LNCaP clone FGC (cell line): ENCODE data around the gene TTC16.
"Not testable (repeated sequence)": the region's sequence is repeated elsewhere in the genome, so short reads cannot be mapped to it uniquely, and the experiment has no call there.

ENCODE experiments used
- DNase-seq: peaks from one replicate; pipeline ENCODE4 v3.0.0-alpha.2; 2011; ENCODE audit warnings: low read depth
- H3K4me3 ChIP-seq: 2 replicates; pipeline ENCODE4 v1.5.1; 2011; ENCODE audit warnings: mild to moderate bottlenecking, low read depth, low read length, control low read depth
- TF ChIP-seq, protein P1 (sequence below): IDR thresholded peaks from 2 replicates; pipeline ENCODE4 v1.5.1; 2012; ENCODE audit warnings: mild to moderate bottlenecking; ENCODE audit not compliant: control insufficient read depth, insufficient read depth; ENCODE audit errors: extremely low read depth

Gene TTC16

DNA sequence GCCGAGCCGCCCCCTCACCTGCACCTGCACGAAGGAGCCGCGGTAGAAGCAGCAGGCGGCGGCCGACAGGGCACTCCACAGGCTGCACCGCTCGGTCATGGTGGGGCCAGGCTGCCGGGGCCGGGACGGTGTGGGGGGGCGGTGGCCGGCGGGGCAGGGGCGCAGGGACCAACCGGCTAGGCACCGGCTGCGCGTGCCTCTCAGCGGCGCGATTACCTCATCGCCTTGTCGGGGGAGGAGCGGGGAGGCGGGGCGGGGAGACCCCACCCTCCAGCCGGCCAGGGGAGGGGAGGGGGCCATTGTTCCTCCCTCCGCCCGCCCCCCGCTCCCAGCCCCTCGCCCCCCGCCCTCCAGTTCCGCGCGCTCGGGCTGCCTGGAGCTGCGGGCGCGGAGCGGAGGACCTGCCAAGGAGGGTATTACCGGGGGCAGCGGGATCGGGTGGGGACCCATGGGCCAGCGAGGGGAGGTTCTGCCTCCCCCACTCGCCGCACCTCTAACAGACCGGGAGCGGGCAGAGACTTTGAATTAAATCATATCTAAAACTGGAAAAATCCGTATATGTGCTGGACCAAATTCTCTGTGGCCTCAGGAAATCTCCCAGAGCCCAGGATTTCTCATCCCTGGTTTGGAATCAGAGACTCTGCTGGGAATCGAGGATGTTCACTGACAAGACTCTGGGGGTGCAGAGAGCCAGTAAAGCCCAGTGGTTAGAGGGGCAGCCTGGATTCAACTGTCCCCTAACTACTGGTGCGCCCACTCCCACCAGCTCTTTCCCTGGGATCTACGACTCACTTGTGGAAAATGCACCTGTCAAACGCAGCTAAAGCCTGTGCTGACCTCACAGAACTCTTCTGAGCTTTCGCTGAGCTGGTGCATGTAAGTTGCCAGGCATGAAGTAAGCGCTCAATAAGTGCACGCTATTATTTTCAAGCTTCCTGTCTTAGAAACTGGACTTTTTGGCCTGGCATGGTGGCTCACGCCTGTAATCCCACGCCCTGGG, 39.5 kb downstream of the TTC16 start:
- H3K4me3 ChIP-seq: no peak overlapping the region
- DNase-seq: no peak
- TF ChIP-seq, protein P1, sequence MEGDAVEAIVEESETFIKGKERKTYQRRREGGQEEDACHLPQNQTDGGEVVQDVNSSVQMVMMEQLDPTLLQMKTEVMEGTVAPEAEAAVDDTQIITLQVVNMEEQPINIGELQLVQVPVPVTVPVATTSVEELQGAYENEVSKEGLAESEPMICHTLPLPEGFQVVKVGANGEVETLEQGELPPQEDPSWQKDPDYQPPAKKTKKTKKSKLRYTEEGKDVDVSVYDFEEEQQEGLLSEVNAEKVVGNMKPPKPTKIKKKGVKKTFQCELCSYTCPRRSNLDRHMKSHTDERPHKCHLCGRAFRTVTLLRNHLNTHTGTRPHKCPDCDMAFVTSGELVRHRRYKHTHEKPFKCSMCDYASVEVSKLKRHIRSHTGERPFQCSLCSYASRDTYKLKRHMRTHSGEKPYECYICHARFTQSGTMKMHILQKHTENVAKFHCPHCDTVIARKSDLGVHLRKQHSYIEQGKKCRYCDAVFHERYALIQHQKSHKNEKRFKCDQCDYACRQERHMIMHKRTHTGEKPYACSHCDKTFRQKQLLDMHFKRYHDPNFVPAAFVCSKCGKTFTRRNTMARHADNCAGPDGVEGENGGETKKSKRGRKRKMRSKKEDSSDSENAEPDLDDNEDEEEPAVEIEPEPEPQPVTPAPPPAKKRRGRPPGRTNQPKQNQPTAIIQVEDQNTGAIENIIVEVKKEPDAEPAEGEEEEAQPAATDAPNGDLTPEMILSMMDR: no peak

DNA sequence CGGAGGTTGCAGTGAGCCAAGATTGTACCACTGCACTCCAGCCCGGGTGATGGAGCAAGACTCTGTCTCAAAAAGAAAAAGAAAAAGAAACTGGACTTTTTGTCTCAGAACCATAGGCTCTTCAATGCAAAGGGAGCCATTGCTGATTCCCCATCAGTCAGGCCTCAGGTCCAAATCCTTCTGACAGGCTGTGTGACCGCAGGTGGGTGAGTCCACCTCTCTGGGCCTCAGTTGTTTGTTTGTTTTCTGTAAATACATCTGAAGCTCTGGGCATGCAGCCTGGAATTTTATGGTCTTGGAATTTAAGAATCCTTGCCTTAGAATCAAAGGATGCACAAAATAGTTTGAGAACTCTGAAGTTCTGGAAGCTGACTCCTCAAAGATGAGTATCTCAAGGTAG, 40.4 kb downstream of the TTC16 start:
- no peak for DNase-seq
- TF ChIP-seq, protein P1: no peak
- no peak overlapping the region for H3K4me3 ChIP-seq

DNA sequence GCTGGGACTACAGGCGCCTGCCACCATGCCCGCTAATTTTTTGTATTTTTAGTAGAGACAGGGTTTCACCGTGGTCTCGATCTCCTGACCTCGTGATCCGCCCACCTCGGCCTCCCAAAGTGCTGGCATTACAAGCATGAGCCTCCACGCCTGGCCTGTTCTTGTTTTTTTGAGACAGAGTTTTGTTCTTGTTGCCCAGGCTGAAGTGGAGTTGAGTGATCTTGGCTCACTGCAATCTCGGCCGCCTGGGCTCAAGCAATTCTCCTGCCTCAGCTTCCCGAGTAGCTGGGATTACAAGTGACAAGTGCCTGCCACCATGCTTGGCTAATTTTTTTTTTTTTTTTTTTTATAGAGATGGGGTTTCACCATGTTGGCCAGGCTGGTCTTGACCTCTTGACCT, 40.9 kb downstream of the TTC16 start:
- H3K4me3 ChIP-seq, DNase-seq: not testable (repeated sequence)

DNA sequence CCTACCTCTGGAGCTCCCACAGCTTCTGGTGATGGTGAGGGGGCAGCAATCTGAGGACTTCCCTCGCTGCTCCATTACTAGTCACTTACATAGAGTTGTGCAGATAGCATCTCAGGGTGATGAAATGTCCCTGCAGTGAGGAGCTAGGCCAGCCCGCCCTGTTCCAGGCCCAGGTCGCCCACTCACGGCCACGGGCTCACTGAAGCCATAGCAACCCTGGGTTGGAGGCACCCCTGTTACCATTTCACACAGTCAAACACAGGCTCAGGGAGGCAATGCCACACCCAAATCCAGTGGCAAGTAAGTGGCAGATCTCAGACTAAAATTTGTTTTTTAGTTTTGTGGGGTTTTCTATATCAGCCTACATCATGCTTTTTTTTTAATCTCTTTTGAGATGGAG, 43.0 kb downstream of the TTC16 start:
- no peak overlapping the region for H3K4me3 ChIP-seq
- DNase-seq: no peak
- TF ChIP-seq, protein P1: no peak

DNA sequence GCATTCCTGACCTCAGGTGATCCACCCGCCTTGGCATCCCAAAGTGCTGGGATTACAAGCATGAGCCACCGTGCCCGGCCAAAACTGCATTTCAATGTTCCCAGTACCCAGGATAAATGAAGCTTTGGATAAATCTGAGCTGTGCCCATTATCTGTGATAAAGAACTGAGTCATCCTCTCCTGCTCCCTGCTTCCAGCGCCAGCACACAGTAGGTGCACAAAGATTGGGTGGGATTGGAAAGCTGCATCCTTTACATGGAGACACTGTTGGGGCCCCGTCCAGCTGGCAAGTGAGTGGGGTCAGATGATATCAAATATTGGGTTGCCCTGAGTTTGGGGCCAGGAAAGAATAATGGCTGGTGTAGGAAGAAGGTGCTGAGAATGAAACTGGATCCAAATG, 45.2 kb downstream of the TTC16 start:
- no peak for DNase-seq
- H3K4me3 ChIP-seq: no peak overlapping the region
- TF ChIP-seq, protein P1: no peak

DNA sequence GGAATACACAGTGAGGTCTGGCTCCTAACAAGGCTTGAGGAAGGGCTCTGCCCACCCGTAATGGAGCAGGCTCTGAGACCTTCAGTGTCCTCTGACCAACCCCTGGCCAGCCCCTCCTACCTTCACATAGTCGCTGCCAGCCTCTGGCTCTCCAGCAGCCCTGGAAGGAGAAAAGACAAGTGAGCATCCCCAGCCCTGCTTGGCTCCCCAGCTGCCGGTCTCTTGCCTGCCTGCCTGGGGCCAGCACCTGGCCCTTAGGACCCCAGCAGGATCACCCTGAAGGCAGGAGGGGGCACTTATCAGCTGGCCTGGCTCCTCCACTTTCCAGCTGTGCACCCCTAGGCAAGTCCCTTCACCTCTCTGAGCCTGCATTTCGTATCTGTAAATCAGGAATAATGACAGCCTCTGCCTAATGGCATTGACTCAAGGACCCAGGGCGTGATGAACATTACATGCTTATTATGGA, 45.6 kb downstream of the TTC16 start:
- H3K4me3 ChIP-seq: no peak overlapping the region
- TF ChIP-seq, protein P1: no peak
- no peak for DNase-seq

DNA sequence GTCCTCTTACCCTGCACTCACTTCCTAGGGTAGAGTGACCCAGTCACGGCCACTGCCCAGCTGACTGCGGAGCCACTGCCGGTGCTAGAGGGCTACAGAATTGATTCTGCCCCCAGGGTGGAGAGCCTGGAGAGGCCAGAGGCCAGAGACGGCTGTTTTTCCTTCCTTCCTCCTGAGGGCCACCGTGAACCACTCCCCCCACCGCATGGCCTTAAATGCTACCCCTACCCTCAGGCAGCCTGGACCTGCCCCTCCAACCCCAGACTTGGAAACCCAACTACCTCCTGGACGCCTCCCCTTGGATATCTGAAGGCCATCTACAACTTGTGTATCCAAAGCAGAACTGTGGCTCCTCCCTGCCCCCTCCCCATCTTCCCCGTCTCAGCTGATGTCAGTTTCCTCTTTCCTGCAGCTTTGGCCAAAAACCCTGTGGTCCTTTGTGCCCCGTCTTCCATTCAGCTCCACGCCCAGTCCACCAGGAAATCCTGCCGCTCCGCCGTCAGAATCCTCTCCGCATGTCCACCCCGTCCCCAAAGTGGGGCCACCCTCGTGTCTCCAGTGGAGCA, 46.3 kb downstream of the TTC16 start:
- H3K4me3 ChIP-seq: no peak overlapping the region
- TF ChIP-seq, protein P1: no peak
- DNase-seq: no peak
